ENCODE results near the gene TNFAIP1.

TNFAIP1 gene

GRCh38 chr17:28371245-28372202 lies 36.0 kb downstream of the TNFAIP1 start, which contains the start of gene SARM1:
TSS of gene SARM1 (plus strand) at chr17:28371694. CDS start at chr17:28372033, 339 bp downstream.
- peak; percentile 92 for DNase-seq (ENCODE audit: low spot score)

- DNase-seq (ENCODE audit: low spot score), result peak; percentile 44
Measured at GRCh38 chr17:28372203-28372944, 36.8 kb downstream of the TNFAIP1 start.

GRCh38 chr17:28372945-28373274 lies 37.3 kb downstream of the TNFAIP1 start:
- DNase-seq (ENCODE audit: low spot score), result no peak

GRCh38 chr17:28379814-28380801 lies 44.5 kb downstream of the TNFAIP1 start:
- DNase-seq (ENCODE audit: low spot score), result no peak

GRCh38 chr17:28381141-28381825 lies 45.7 kb downstream of the TNFAIP1 start:
- DNase-seq (ENCODE audit: low spot score), result peak; percentile 44

- DNase-seq (ENCODE audit: low spot score), result no peak
Measured at GRCh38 chr17:28384281-28385036, 48.9 kb downstream of the TNFAIP1 start.

- DNase-seq (ENCODE audit: low spot score), result no peak
Measured at GRCh38 chr17:28385037-28385400, 49.5 kb downstream of the TNFAIP1 start.

- DNase-seq (ENCODE audit: low spot score), result no peak
Measured at GRCh38 chr17:28385406-28385805, 49.8 kb downstream of the TNFAIP1 start.

- DNase-seq (ENCODE audit: low spot score), result no peak
Measured at GRCh38 chr17:28386391-28386790, 50.8 kb downstream of the TNFAIP1 start.

- DNase-seq (ENCODE audit: low spot score), result no peak
Measured at GRCh38 chr17:28388106-28388505, 52.5 kb downstream of the TNFAIP1 start.

- DNase-seq (ENCODE audit: low spot score), result no peak
Measured at GRCh38 chr17:28390141-28390540, 54.6 kb downstream of the TNFAIP1 start.

GRCh38 chr17:28390563-28390962 lies 55.0 kb downstream of the TNFAIP1 start:
- no peak for DNase-seq (ENCODE audit: low spot score)

- no peak for DNase-seq (ENCODE audit: low spot score)
Measured at GRCh38 chr17:28390984-28391383, 55.4 kb downstream of the TNFAIP1 start.

GRCh38 chr17:28391401-28391800 lies 55.8 kb downstream of the TNFAIP1 start:
- DNase-seq (ENCODE audit: low spot score), result no peak

GRCh38 chr17:28392491-28392890 lies 56.9 kb downstream of the TNFAIP1 start:
- peak; percentile 66 for DNase-seq (ENCODE audit: low spot score)

GRCh38 chr17:28394337-28395116 lies 59.0 kb downstream of the TNFAIP1 start:
- DNase-seq (ENCODE audit: low spot score), result no peak

GRCh38 chr17:28395426-28395825 lies 59.9 kb downstream of the TNFAIP1 start:
- DNase-seq (ENCODE audit: low spot score), result no peak

GRCh38 chr17:28395968-28396367 lies 60.4 kb downstream of the TNFAIP1 start:
- DNase-seq (ENCODE audit: low spot score), result no peak
